Testis (tissue), 3 donors: Measurements from ENCODE around the gene UVSSA. TPM values are rescaled to one million over a fixed set of nuclear protein-coding genes. Genes with fewer than 3 reads are reported as not detected.

Experiments used
- DNase-seq: peaks from one replicate; pipeline ENCODE4 v3.0.0-alpha.2; 2019
- H3K27ac ChIP-seq, 2 donors: fragments of 200-600 bp; sonication (generic); one replicate each; pipeline ENCODE4 v1.5.1; 2019
- H3K27me3 ChIP-seq: fragments of 200-600 bp; sonication (generic); one replicate; pipeline ENCODE4 v1.5.1; 2019
- H3K36me3 ChIP-seq: fragments of 200-600 bp; sonication (generic); one replicate; pipeline ENCODE4 v1.5.1; 2017; ENCODE audit warnings: low read depth; ENCODE audit errors: missing control alignments
- H3K4me1 ChIP-seq: fragments of 200-600 bp; sonication (generic); one replicate; pipeline ENCODE4 v1.5.1; 2019
- H3K4me3 ChIP-seq, 2 donors: fragments of 200-600 bp; sonication (generic); one replicate each; pipeline ENCODE4 v1.5.1; 2017 to 2019
- H3K9me3 ChIP-seq: fragments of 200-600 bp; sonication (generic); one replicate; pipeline ENCODE4 v1.5.1; 2017
- POLR2A ChIP-seq: fragments of 450-650 bp; IDR thresholded peaks from one replicate; pipeline ENCODE4 v1.6.1; 2017; ENCODE audit warnings: antibody characterized with exemption, mild to moderate bottlenecking, moderate library complexity
- WGBS, 2 donors: methylation state at CpG; one replicate each; pipeline ENCODE4 v1.1.5; 2018; 5-methylcytosine and 5-hydroxymethylcytosine counted together
- intact Hi-C: fragments of 100-400 bp; cut with DNase I; formaldehyde crosslinking; loops from one replicate; pipeline ENCODE4 v1.15.1; 2023; ENCODE audit warnings: low total_unique reads
- polyA plus RNA-seq: library from polyadenylated mRNA; stranded (reverse); fragments of 350-450 nt; fragmentation: Illumina TruSeq; extraction: RNeasy Lipid Tissue Mini Kit (QIAGEN cat#74804); gene quantifications from one replicate; pipeline ENCODE4 v1.2.3, GENCODE V29; 2014; ENCODE audit warnings: low read depth, low replicate concordance; ENCODE audit not compliant: insufficient read depth
- total RNA-seq, 2 donors: library from RNA; depleted of rRNA; stranded (reverse); fragments of >200 nt; gene quantifications; one replicate each; pipeline ENCODE4 v1.2.3, GENCODE V29; 2016
- TF ChIP-seq, protein P1 (sequence below), 3 experiments: fragments of 450-650 bp in 2 of 3; fragments of 200-600 bp in 1 of 3; sonication (generic) in 1 of 3; IDR thresholded peaks; one replicate each; pipeline ENCODE4 v1.5.1; 2016 to 2019; ENCODE audit warnings: antibody characterized with exemption in 3 of 3, mild to moderate bottlenecking in 2 of 3, moderate library complexity in 1 of 3

Gene UVSSA
- total and polyA plus RNA-seq, 3 donors from 2014 or later, result 35.8 to 94.6 (median 71.5) TPM

- Histone ChIP-seq H3K4me3 (no peak overlapping the region), H3K36me3 (no peaks in the 10 kb centered on the region), H3K27me3 (no peaks in the 10 kb centered on the region), H3K9me3 (no peaks in the 10 kb centered on the region), H3K27ac (no peak overlapping the region), H3K4me1 (peaks cover 4% of the 10 kb centered on the region)
- TF ChIP-seq, protein P1, sequence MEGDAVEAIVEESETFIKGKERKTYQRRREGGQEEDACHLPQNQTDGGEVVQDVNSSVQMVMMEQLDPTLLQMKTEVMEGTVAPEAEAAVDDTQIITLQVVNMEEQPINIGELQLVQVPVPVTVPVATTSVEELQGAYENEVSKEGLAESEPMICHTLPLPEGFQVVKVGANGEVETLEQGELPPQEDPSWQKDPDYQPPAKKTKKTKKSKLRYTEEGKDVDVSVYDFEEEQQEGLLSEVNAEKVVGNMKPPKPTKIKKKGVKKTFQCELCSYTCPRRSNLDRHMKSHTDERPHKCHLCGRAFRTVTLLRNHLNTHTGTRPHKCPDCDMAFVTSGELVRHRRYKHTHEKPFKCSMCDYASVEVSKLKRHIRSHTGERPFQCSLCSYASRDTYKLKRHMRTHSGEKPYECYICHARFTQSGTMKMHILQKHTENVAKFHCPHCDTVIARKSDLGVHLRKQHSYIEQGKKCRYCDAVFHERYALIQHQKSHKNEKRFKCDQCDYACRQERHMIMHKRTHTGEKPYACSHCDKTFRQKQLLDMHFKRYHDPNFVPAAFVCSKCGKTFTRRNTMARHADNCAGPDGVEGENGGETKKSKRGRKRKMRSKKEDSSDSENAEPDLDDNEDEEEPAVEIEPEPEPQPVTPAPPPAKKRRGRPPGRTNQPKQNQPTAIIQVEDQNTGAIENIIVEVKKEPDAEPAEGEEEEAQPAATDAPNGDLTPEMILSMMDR (IDR thresholded peaks at IDR 0.05), result no peak
- no peak for TF ChIP-seq POLR2A
- intact Hi-C loops, result no loop called here
- no peak for DNase-seq
- WGBS, 2 donors, result 6 to 10% methylated on average over 12 to 22 of the region's 22 CpGs
Measured at GRCh38 chr4:1408418-1408817, 61.4 kb downstream of the UVSSA start.

- H3K36me3 ChIP-seq, result no peaks in the 10 kb centered on the region
- DNase-seq, result no peak
- H3K4me1 ChIP-seq, result peaks cover 4% of the 10 kb centered on the region
- H3K27me3 ChIP-seq, result no peaks in the 10 kb centered on the region
- no peaks in the 10 kb centered on the region for H3K9me3 ChIP-seq
- intact Hi-C loops, result no loop called here
- WGBS, 2 donors, result 12 to 20% methylated on average over 8 to 14 of the region's 14 CpGs
- no peak overlapping the region for H3K27ac ChIP-seq
- H3K4me3 ChIP-seq, result no peak overlapping the region
- TF ChIP-seq POLR2A, result no peak
- TF ChIP-seq, protein P1 (IDR thresholded peaks at IDR 0.05), result no peak
Measured at GRCh38 chr4:1409079-1409478, 62.1 kb downstream of the UVSSA start.

DNA sequence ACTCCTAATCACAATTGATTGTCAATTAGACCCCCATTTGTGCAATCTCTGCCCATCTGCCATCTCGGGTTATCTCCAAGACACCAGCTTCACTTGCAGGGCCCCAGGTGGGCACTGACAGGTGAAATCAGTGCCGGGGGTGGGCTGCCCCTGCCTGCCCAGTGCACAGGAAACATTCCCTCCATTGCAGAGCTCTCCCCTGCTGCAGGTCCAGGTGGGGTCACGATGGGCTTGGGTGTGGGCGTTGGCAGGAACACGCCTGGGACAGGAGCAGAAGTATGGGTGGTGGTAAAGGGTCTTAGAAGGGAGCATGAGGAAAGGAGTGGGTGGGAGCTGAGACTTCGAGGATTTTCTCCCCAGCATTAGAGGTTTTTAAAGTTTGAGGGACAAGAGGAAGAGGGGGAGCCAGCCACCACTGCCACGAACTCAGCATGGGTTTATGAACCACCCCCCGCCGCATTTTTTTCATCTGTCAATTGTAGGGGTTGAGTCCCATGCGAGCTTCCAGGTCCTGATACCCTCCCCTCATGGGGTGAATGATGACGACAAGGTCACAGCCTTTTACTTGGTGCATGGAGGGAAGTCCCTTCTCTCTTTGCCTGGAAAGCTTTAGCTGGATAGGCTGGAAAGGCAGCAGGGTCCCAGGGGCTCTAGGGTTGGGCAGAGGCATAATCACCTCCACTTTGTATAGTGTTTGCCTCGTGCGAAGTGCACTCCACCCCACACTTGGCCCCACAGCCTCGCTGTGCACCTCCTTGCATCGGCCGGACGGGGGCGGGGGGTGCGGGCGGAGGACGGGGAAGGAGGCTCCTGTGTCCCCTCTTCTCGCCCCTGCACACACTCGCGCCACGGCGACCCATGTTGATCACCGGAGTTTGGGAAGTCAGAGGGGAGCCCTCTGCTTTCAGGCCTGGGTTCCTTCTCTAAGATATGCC is 62.8 kb downstream of the UVSSA start:
- Histone ChIP-seq H3K27me3 (no peaks in the 10 kb centered on the region), H3K27ac (no peak overlapping the region), H3K4me1 (peaks cover 2% of the 10 kb centered on the region), H3K9me3 (no peaks in the 10 kb centered on the region), H3K4me3 (no peak overlapping the region), H3K36me3 (no peaks in the 10 kb centered on the region)
- intact Hi-C loops, result no loop called here
- WGBS, 2 donors, result 30 to 32% methylated on average over 26 to 27 of the region's 27 CpGs
- TF ChIP-seq POLR2A, result no peak
- TF ChIP-seq, protein P1 (IDR thresholded peaks at IDR 0.05), result no peak
- no peak for DNase-seq

DNA sequence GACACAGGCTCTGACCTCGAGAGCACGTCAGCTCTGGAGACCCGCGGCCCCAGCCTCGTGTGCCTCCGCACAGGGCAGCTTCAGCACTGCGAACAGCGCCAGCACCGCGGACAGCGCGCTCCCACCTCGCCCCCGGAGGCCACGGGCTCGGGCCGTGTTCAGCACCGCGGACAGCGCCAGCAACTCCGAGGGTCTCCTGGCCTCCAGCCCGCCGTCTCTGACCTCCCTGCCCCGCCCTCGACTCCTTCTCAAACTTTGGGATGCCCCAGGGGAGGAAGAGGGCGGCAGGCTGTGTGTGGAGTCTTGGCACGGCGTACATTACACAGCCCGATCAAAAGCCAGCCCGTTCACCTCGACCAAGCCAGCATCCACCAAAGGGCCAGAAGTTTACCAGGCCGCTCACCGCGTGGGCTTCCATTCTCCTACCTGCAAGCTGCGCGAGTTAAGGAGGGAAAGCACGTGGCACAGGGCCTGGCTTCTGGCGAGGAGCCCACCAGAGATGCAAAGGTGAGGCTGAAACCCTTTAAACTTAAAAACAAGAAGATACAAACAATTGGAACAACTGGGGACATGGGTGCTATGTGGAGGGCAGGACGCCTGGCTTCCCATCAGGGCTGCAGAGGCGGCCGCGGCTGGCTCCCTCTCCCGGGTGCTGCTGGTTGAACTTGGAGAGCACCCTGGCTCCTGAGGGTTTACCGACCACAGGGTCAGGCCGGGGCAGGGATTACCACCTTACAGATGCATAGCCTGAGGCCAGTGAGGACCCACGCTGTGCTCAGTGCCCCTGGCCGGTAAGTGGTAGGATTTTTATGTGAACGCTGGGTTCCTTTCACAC is 63.7 kb downstream of the UVSSA start:
- TF ChIP-seq POLR2A, result no peak
- TF ChIP-seq, protein P1 (IDR thresholded peaks at IDR 0.05), result no peak
- no peak overlapping the region for H3K4me3 ChIP-seq
- no peaks in the 10 kb centered on the region for H3K9me3 ChIP-seq
- no peaks in the 10 kb centered on the region for H3K4me1 ChIP-seq
- intact Hi-C loops, result no loop called here
- 15 to 24% methylated on average over 31 to 48 of the region's 48 CpGs for WGBS, 2 donors
- no peaks in the 10 kb centered on the region for H3K27me3 ChIP-seq
- H3K27ac ChIP-seq, result no peak overlapping the region
- DNase-seq, result peak; percentile 83
- H3K36me3 ChIP-seq, result no peaks in the 10 kb centered on the region
